ENCODE measurements around the gene TMEM26. TPM values are rescaled to one million over a fixed set of nuclear protein-coding genes. Genes with fewer than 3 reads are reported as not detected.

The TMEM26 gene
- polyA plus RNA-seq (2012; ENCODE audit: missing spikeins): not detected

GRCh38 chr10:61452655-61453641 is at the start of gene TMEM26:
TSS of gene TMEM26 (minus strand) at chr10:61453381. CDS start at chr10:61453081, 300 bp downstream.
- DNase-seq (ENCODE audit: insufficient read length) (no peak), FAIRE-seq (no peak)
- TF ChIP-seq TAF1 (IDR thresholded peaks at IDR 0.05; ENCODE audit: borderline replicate concordance, low read depth, low read length) (no peak), POLR2AphosphoS5 (IDR thresholded peaks at IDR 0.05; ENCODE audit: low read depth, low read length) (no peak), POLR2A (IDR thresholded peaks at IDR 0.05; ENCODE audit: low read depth, low read length) (no peak)

GRCh38 chr10:61500460-61500859 is 47.3 kb upstream of the TMEM26 start:
- TF ChIP-seq POLR2AphosphoS5 (IDR thresholded peaks at IDR 0.05; ENCODE audit: low read depth, low read length): no peak
- TF ChIP-seq TAF1 (IDR thresholded peaks at IDR 0.05; ENCODE audit: borderline replicate concordance, low read depth, low read length): no peak
- TF ChIP-seq POLR2A (IDR thresholded peaks at IDR 0.05; ENCODE audit: low read depth, low read length): no peak
- FAIRE-seq: no peak
- DNase-seq (ENCODE audit: insufficient read length): no peak

- TF ChIP-seq TAF1 (IDR thresholded peaks at IDR 0.05; ENCODE audit: borderline replicate concordance, low read depth, low read length) (no peak), POLR2A (IDR thresholded peaks at IDR 0.05; ENCODE audit: low read depth, low read length) (no peak), POLR2AphosphoS5 (IDR thresholded peaks at IDR 0.05; ENCODE audit: low read depth, low read length) (no peak)
- no peak for DNase-seq (ENCODE audit: insufficient read length)
- FAIRE-seq: no peak
Observed at GRCh38 chr10:61492364-61492995, 39.3 kb upstream of the TMEM26 start.

- FAIRE-seq: no peak
Observed at GRCh38 chr10:61487506-61487905, 34.3 kb upstream of the TMEM26 start.

GRCh38 chr10:61486738-61487396 is 33.7 kb upstream of the TMEM26 start:
- FAIRE-seq: no peak

More at GRCh38 chr10:61487506-61487905, 34.3 kb upstream of the TMEM26 start:
- DNase-seq (ENCODE audit: insufficient read length): no peak
- TF ChIP-seq POLR2AphosphoS5 (IDR thresholded peaks at IDR 0.05; ENCODE audit: low read depth, low read length): no peak
- no peak for TF ChIP-seq POLR2A (IDR thresholded peaks at IDR 0.05; ENCODE audit: low read depth, low read length)
- TF ChIP-seq TAF1 (IDR thresholded peaks at IDR 0.05; ENCODE audit: borderline replicate concordance, low read depth, low read length): no peak

GRCh38 chr10:61486251-61486650 is 33.1 kb upstream of the TMEM26 start:
- DNase-seq (ENCODE audit: insufficient read length) (no peak), FAIRE-seq (no peak)
- TF ChIP-seq POLR2AphosphoS5 (IDR thresholded peaks at IDR 0.05; ENCODE audit: low read depth, low read length) (no peak), TAF1 (IDR thresholded peaks at IDR 0.05; ENCODE audit: borderline replicate concordance, low read depth, low read length) (no peak), POLR2A (IDR thresholded peaks at IDR 0.05; ENCODE audit: low read depth, low read length) (no peak)

More at GRCh38 chr10:61486738-61487396, 33.7 kb upstream of the TMEM26 start:
- TF ChIP-seq POLR2A (IDR thresholded peaks at IDR 0.05; ENCODE audit: low read depth, low read length): no peak
- no peak for TF ChIP-seq POLR2AphosphoS5 (IDR thresholded peaks at IDR 0.05; ENCODE audit: low read depth, low read length)
- TF ChIP-seq TAF1 (IDR thresholded peaks at IDR 0.05; ENCODE audit: borderline replicate concordance, low read depth, low read length): no peak
- DNase-seq (ENCODE audit: insufficient read length): no peak

- TF ChIP-seq POLR2AphosphoS5 (IDR thresholded peaks at IDR 0.05; ENCODE audit: low read depth, low read length): no peak
- TF ChIP-seq TAF1 (IDR thresholded peaks at IDR 0.05; ENCODE audit: borderline replicate concordance, low read depth, low read length): no peak
Observed at GRCh38 chr10:61481597-61481996, 28.4 kb upstream of the TMEM26 start.

GRCh38 chr10:61480208-61480607 is 27.0 kb upstream of the TMEM26 start:
- DNase-seq (ENCODE audit: insufficient read length): no peak
- TF ChIP-seq POLR2A (IDR thresholded peaks at IDR 0.05; ENCODE audit: low read depth, low read length): no peak
- TF ChIP-seq POLR2AphosphoS5 (IDR thresholded peaks at IDR 0.05; ENCODE audit: low read depth, low read length): no peak
- TF ChIP-seq TAF1 (IDR thresholded peaks at IDR 0.05; ENCODE audit: borderline replicate concordance, low read depth, low read length): no peak
- FAIRE-seq: no peak

More at GRCh38 chr10:61481597-61481996, 28.4 kb upstream of the TMEM26 start:
- FAIRE-seq: no peak
- no peak for DNase-seq (ENCODE audit: insufficient read length)

- FAIRE-seq: no peak
- no peak for DNase-seq (ENCODE audit: insufficient read length)
- TF ChIP-seq POLR2A (IDR thresholded peaks at IDR 0.05; ENCODE audit: low read depth, low read length) (no peak), TAF1 (IDR thresholded peaks at IDR 0.05; ENCODE audit: borderline replicate concordance, low read depth, low read length) (no peak), POLR2AphosphoS5 (IDR thresholded peaks at IDR 0.05; ENCODE audit: low read depth, low read length) (no peak)
Observed at GRCh38 chr10:61478621-61479312, 25.6 kb upstream of the TMEM26 start.

GRCh38 chr10:61477451-61477850 is 24.3 kb upstream of the TMEM26 start:
- DNase-seq (ENCODE audit: insufficient read length) (no peak), FAIRE-seq (no peak)
- TF ChIP-seq POLR2A (IDR thresholded peaks at IDR 0.05; ENCODE audit: low read depth, low read length): no peak
- no peak for TF ChIP-seq POLR2AphosphoS5 (IDR thresholded peaks at IDR 0.05; ENCODE audit: low read depth, low read length)
- no peak for TF ChIP-seq TAF1 (IDR thresholded peaks at IDR 0.05; ENCODE audit: borderline replicate concordance, low read depth, low read length)
